Ovary (tissue), 3 donors: ENCODE measurements around the gene EGF.

Experiments used
- POLR2A ChIP-seq: fragments of 450-650 bp; IDR thresholded peaks from one replicate; pipeline ENCODE4 v1.6.1; 2017; ENCODE audit warnings: antibody characterized with exemption, mild to moderate bottlenecking, moderate library complexity
- TF ChIP-seq, protein P1 (sequence below), 3 donors: fragments of 450-650 bp in 2 of 3; fragments of 200-600 bp in 1 of 3; IDR thresholded peaks; one replicate each; pipeline versions ENCODE4 v1.5.1 to v1.8.0; 2016 to 2022; ENCODE audit warnings: antibody characterized with exemption in 3 of 3, mild to moderate bottlenecking in 1 of 3
- donor health status: DM: no; HTN: no; CAD: no.

GRCh38 chr4:110019153-110019552 lies 106.5 kb downstream of the EGF start:
- TF ChIP-seq, protein P1, sequence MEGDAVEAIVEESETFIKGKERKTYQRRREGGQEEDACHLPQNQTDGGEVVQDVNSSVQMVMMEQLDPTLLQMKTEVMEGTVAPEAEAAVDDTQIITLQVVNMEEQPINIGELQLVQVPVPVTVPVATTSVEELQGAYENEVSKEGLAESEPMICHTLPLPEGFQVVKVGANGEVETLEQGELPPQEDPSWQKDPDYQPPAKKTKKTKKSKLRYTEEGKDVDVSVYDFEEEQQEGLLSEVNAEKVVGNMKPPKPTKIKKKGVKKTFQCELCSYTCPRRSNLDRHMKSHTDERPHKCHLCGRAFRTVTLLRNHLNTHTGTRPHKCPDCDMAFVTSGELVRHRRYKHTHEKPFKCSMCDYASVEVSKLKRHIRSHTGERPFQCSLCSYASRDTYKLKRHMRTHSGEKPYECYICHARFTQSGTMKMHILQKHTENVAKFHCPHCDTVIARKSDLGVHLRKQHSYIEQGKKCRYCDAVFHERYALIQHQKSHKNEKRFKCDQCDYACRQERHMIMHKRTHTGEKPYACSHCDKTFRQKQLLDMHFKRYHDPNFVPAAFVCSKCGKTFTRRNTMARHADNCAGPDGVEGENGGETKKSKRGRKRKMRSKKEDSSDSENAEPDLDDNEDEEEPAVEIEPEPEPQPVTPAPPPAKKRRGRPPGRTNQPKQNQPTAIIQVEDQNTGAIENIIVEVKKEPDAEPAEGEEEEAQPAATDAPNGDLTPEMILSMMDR (IDR thresholded peaks at IDR 0.05): no peak
- no peak for TF ChIP-seq POLR2A
